Measurements from ENCODE around the gene PORCN. TPM values are rescaled to one million over a fixed set of nuclear protein-coding genes. Genes with fewer than 3 reads are reported as not detected.

PORCN gene
- total RNA-seq = 10 to 100 TPM in 1 of 4 donors, 1 to 10 TPM in 3; 3.7 to 11.4 (median 5.2) TPM

GRCh38 chrX:48508400-48509244 lies at the start of gene PORCN:
Gene PORCN (plus strand): TSS chrX:48508992. CDS start chrX:48509821, 829 bp downstream.
- Histone ChIP-seq H3K4me1 (peaks cover 0 to 5% (median 0%) of the 10 kb centered on the region in 4 donors), H3K9me3 (no peaks in the 10 kb centered on the region), H3K27me3 (no peaks in the 10 kb centered on the region), H3K4me3 (peak within 1 kb of the TSS; percentile 57 to 70 (median 64)), H3K36me3 (no peaks in the 10 kb centered on the region), H3K27ac (peak within 1 kb of the TSS; percentile 72 to 78 (median 76))
- TF ChIP-seq POLR2A (IDR thresholded peaks at IDR 0.05) (peak; percentile 31 to 36), CTCF (IDR thresholded peaks at IDR 0.05) (no peak)
- peak; percentile 80 to 92 (median 86) for DNase-seq

- Histone ChIP-seq H3K9me3 (no peaks in the 10 kb centered on the region), H3K4me1 (no peaks in the 10 kb centered on the region)
- no peak for TF ChIP-seq POLR2A (IDR thresholded peaks at IDR 0.05)
- TF ChIP-seq CTCF (IDR thresholded peaks at IDR 0.05) = no peak
Measured at GRCh38 chrX:48459483-48459882, 49.3 kb upstream of the PORCN start.

GRCh38 chrX:48460031-48460430 lies 48.8 kb upstream of the PORCN start:
- H3K4me1 ChIP-seq = no peaks in the 10 kb centered on the region
- DNase-seq = no peak
- H3K4me3 ChIP-seq = no peak overlapping the region
- H3K27ac ChIP-seq = no peak overlapping the region
- no peaks in the 10 kb centered on the region for H3K27me3 ChIP-seq
- no peaks in the 10 kb centered on the region for H3K36me3 ChIP-seq
- TF ChIP-seq POLR2A (IDR thresholded peaks at IDR 0.05) = no peak
- H3K9me3 ChIP-seq = no peaks in the 10 kb centered on the region

More at GRCh38 chrX:48459483-48459882, 49.3 kb upstream of the PORCN start:
- Histone ChIP-seq H3K36me3 (no peaks in the 10 kb centered on the region), H3K4me3 (no peak overlapping the region), H3K27me3 (no peaks in the 10 kb centered on the region), H3K27ac (no peak overlapping the region)
- no peak for DNase-seq

GRCh38 chrX:48460606-48461005 lies 48.2 kb upstream of the PORCN start:
- DNase-seq = no peak
- Histone ChIP-seq H3K27me3 (no peaks in the 10 kb centered on the region), H3K4me1 (no peaks in the 10 kb centered on the region), H3K36me3 (no peaks in the 10 kb centered on the region), H3K27ac (no peak overlapping the region), H3K9me3 (no peaks in the 10 kb centered on the region), H3K4me3 (no peak overlapping the region)
- TF ChIP-seq CTCF (IDR thresholded peaks at IDR 0.05) = no peak
- no peak for TF ChIP-seq POLR2A (IDR thresholded peaks at IDR 0.05)

GRCh38 chrX:48461830-48462229 lies 47.0 kb upstream of the PORCN start:
- no peaks in the 10 kb centered on the region for H3K27me3 ChIP-seq
- H3K36me3 ChIP-seq = no peaks in the 10 kb centered on the region
- H3K9me3 ChIP-seq = no peaks in the 10 kb centered on the region
- no peak overlapping the region for H3K27ac ChIP-seq
- TF ChIP-seq POLR2A (IDR thresholded peaks at IDR 0.05) (no peak), CTCF (IDR thresholded peaks at IDR 0.05) (no peak)
- no peaks in the 10 kb centered on the region for H3K4me1 ChIP-seq
- no peak for DNase-seq
- no peak overlapping the region for H3K4me3 ChIP-seq

GRCh38 chrX:48465336-48465933 lies 43.4 kb upstream of the PORCN start:
- no peak overlapping the region for H3K27ac ChIP-seq
- DNase-seq = no peak
- no peaks in the 10 kb centered on the region for H3K36me3 ChIP-seq
- H3K27me3 ChIP-seq = no peaks in the 10 kb centered on the region
- H3K4me1 ChIP-seq = no peaks in the 10 kb centered on the region
- H3K4me3 ChIP-seq = no peak overlapping the region
- TF ChIP-seq CTCF (IDR thresholded peaks at IDR 0.05) (no peak), POLR2A (IDR thresholded peaks at IDR 0.05) (no peak)
- no peaks in the 10 kb centered on the region for H3K9me3 ChIP-seq
